Liver (tissue), 9 donors: ENCODE results near the gene TBC1D3B. TPM values are rescaled to one million over a fixed set of nuclear protein-coding genes. Genes with fewer than 3 reads are reported as not detected.
"Not testable (repeated sequence)": the region's sequence is repeated elsewhere in the genome, so short reads cannot be mapped to it uniquely, and the experiment has no call there.

ENCODE experiments used
- DNase-seq: peaks from one replicate; pipeline ENCODE4 v3.0.0-alpha.2; 2017; ENCODE audit warnings: low spot score
- H3K27ac ChIP-seq, 2 donors: one replicate each; pipeline ENCODE4 v1.7.0; 2013; ENCODE audit warnings: inconsistent platforms in 2 of 2, low read length in 2 of 2, control low read depth in 1 of 2, low read depth in 1 of 2, mild to moderate bottlenecking in 1 of 2
- H3K27me3 ChIP-seq, 4 donors: one replicate each; pipeline versions ENCODE4 v1.6.1 to v1.7.0; 2013; ENCODE audit warnings: low read length in 3 of 4, inconsistent platforms in 1 of 4, mild to moderate bottlenecking in 1 of 4, moderate library complexity in 1 of 4; ENCODE audit not compliant: control insufficient read depth in 4 of 4, insufficient read depth in 4 of 4
- H3K36me3 ChIP-seq, 4 donors: one replicate each; pipeline versions ENCODE4 v1.6.1 to v1.7.0; 2013; ENCODE audit warnings: low read length in 3 of 4, mild to moderate bottlenecking in 3 of 4, low read depth in 1 of 4, moderate library complexity in 1 of 4; ENCODE audit not compliant: control insufficient read depth in 4 of 4, insufficient read depth in 3 of 4
- H3K4me1 ChIP-seq, 4 donors: one replicate each; pipeline versions ENCODE4 v1.6.1 to v1.7.0; 2013; ENCODE audit warnings: low read length in 3 of 4, mild to moderate bottlenecking in 3 of 4, moderate library complexity in 1 of 4; ENCODE audit not compliant: control insufficient read depth in 4 of 4, insufficient read depth in 4 of 4
- H3K4me3 ChIP-seq, 3 donors: one replicate each; pipeline versions ENCODE4 v1.6.1 to v1.7.0; 2013; ENCODE audit warnings: low read length in 3 of 3, control low read depth in 1 of 3, low read depth in 1 of 3, mild to moderate bottlenecking in 1 of 3
- H3K9ac ChIP-seq, 2 donors: one replicate each; pipeline ENCODE4 v1.7.0; 2013; ENCODE audit warnings: low read length in 2 of 2, mild to moderate bottlenecking in 2 of 2, moderate library complexity in 2 of 2, control low read depth in 1 of 2, low read depth in 1 of 2
- H3K9me3 ChIP-seq, 4 donors: one replicate each; pipeline versions ENCODE4 v1.6.1 to v1.7.0; 2013; ENCODE audit warnings: low read length in 3 of 4; ENCODE audit not compliant: control insufficient read depth in 4 of 4
- EGR1 ChIP-seq, 2 donors: IDR thresholded peaks; 2 replicates each; pipeline ENCODE4 v1.6.1; 2016 to 2018; ENCODE audit warnings: antibody characterized with exemption in 2 of 2, low read depth in 2 of 2
- GABPA ChIP-seq, 2 donors: IDR thresholded peaks in 1 of 2; conservative IDR thresholded peaks in 1 of 2; 2 replicates each; pipeline ENCODE4 v1.6.1; 2016; ENCODE audit warnings: antibody characterized with exemption in 2 of 2, mild to moderate bottlenecking in 1 of 2, moderate library complexity in 1 of 2
- HNF4G ChIP-seq: IDR thresholded peaks from 2 replicates; pipeline ENCODE4 v1.6.1; 2016; ENCODE audit warnings: antibody characterized with exemption
- JUND ChIP-seq, 2 donors: IDR thresholded peaks; 2 replicates each; pipeline ENCODE4 v1.6.1; 2016; ENCODE audit warnings: antibody characterized with exemption in 2 of 2
- RAD21 ChIP-seq, 2 donors: IDR thresholded peaks; 2 replicates each; pipeline ENCODE4 v1.6.1; 2016; ENCODE audit warnings: antibody characterized with exemption in 2 of 2, mild to moderate bottlenecking in 2 of 2
- RXRA ChIP-seq, 2 donors: IDR thresholded peaks; 2 replicates each; pipeline ENCODE4 v1.6.1; 2017 to 2018; ENCODE audit warnings: antibody characterized with exemption in 2 of 2, mild to moderate bottlenecking in 1 of 2
- TAF1 ChIP-seq: conservative IDR thresholded peaks from 2 replicates; pipeline ENCODE4 v1.6.1; 2016; ENCODE audit warnings: antibody characterized with exemption, mild to moderate bottlenecking
- YY1 ChIP-seq: IDR thresholded peaks from 2 replicates; pipeline ENCODE4 v1.6.1; 2016; ENCODE audit warnings: antibody characterized with exemption, mild to moderate bottlenecking
- WGBS: extraction: QIAGEN DNeasy Blood & Tissue Kit; methylation state at CpG from one replicate; pipeline ENCODE4 v1.1.7; 2013; 5-methylcytosine and 5-hydroxymethylcytosine counted together
- polyA plus RNA-seq, 2 donors: library from polyadenylated mRNA; stranded (reverse) in 1 of 2; unstranded in 1 of 2; fragments of 200-250 nt in 1 of 2; fragments of >200 nt in 1 of 2; fragmentation: Nextera tagmentation in 1 of 2; extraction: Ambion mirVana in 1 of 2; gene quantifications; one replicate each; pipeline versions ENCODE4 v1.2.1 to v1.2.3, GENCODE V29; 2013 to 2015
- total RNA-seq, 2 donors: library from RNA; depleted of rRNA; stranded (reverse); fragments of >200 nt; gene quantifications; one replicate each; pipeline ENCODE4 v1.2.3, GENCODE V29; 2014
- TF ChIP-seq, protein P1 (sequence below): IDR thresholded peaks from 2 replicates; pipeline ENCODE4 v1.6.1; 2016; ENCODE audit warnings: antibody characterized with exemption
- TF ChIP-seq, protein P2 (sequence below): IDR thresholded peaks from 2 replicates; pipeline ENCODE4 v1.6.1; 2016; ENCODE audit warnings: antibody characterized with exemption
- donor health status: healthy.
- donor health status: healthy.
- donor health status: healthy.
- donor health status: healthy.
- donor health status: healthy.

TBC1D3B gene
- total and polyA plus RNA-seq, 4 donors: 0.42 to 1.8 (median 0.61) TPM

DNA sequence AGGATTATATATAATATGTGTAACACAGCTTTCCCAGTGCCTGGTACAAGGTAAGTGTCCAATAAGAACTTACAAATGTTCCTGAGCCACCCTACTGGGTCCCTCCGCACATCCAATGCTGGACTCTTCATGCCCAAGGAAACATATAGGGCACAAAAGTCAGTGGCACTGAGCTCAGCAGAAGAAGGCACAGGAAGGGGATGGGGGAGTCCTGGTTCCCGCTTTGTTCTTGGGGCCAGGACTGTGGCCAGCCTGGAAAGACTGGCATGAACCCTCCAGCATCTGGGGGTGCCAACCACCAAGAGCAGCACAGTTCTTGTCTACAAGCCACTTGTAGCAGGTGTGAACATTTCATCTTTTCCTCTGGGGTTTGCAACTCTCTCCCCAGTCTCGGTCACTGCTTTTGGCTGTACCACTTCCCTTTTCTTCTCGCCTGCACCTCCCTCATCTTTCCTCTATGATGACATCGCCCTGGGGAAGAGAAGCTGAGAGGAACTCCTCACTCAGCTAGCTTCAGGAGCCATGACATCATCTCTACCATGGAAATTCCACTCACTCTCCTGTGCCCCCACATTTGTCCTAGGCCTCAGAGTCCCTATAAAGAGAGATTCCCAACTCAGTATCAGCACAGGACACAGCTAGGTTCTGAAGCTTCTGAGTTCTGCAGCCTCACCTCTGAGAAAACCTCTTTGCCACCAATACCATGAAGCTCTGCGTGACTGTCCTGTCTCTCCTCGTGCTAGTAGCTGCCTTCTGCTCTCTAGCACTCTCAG lies 34.2 kb upstream of the TBC1D3B start, which contains the start of gene CCL4L2:
Gene CCL4L2, plus strand, starts transcription at position 625 of the 773 bp plus-strand sequence.
- H3K27me3 ChIP-seq, H3K4me3 ChIP-seq, H3K4me1 ChIP-seq, H3K9me3 ChIP-seq, DNase-seq, H3K36me3 ChIP-seq: not testable (repeated sequence)
- Histone ChIP-seq H3K9ac (peak within 1 kb of the TSS in 1 of 2 donors; percentile 39), H3K27ac (peak within 1 kb of the TSS in 1 of 2 donors; percentile 42)
- 85% methylated on average over 7 of the region's 7 CpGs for WGBS

DNA sequence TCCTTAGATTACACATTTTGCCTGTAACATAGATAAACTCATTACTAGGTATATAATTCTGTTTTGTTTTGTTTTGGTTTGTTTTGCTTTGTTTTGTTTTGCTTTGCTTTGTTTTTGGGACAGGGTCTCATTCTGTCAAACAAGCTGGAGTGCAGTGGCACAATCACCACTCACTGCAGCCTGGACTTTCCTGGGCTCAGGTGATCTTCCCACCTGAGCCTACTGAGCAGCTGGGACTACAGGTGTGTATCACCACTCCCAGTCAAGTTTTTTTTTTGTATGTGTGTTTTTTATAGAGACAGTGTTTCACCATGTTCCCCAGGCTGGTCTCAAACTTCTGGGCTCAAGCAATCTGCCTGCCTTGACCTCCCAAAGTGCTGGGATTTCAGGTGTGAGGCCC lies 33.1 kb upstream of the TBC1D3B start:
- H3K9me3 ChIP-seq: no peaks in the 10 kb centered on the region
- no peak for TF ChIP-seq HNF4G
- no peak for TF ChIP-seq JUND (IDR thresholded peaks at IDR 0.05)
- TF ChIP-seq, protein P1, sequence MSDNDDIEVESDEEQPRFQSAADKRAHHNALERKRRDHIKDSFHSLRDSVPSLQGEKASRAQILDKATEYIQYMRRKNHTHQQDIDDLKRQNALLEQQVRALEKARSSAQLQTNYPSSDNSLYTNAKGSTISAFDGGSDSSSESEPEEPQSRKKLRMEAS: no peak
- TF ChIP-seq YY1: no peak
- no peak for TF ChIP-seq RXRA (IDR thresholded peaks at IDR 0.05)
- no peak for TF ChIP-seq EGR1 (IDR thresholded peaks at IDR 0.05; ENCODE audit: low read depth in 2 of 2)
- TF ChIP-seq TAF1: no peak
- TF ChIP-seq GABPA (IDR thresholded peaks at IDR 0.05 in 1 of 2, conservative IDR thresholded peaks at IDR 0.05 in 1 of 2): no peak
- TF ChIP-seq RAD21 (IDR thresholded peaks at IDR 0.05): no peak
- TF ChIP-seq, protein P2, sequence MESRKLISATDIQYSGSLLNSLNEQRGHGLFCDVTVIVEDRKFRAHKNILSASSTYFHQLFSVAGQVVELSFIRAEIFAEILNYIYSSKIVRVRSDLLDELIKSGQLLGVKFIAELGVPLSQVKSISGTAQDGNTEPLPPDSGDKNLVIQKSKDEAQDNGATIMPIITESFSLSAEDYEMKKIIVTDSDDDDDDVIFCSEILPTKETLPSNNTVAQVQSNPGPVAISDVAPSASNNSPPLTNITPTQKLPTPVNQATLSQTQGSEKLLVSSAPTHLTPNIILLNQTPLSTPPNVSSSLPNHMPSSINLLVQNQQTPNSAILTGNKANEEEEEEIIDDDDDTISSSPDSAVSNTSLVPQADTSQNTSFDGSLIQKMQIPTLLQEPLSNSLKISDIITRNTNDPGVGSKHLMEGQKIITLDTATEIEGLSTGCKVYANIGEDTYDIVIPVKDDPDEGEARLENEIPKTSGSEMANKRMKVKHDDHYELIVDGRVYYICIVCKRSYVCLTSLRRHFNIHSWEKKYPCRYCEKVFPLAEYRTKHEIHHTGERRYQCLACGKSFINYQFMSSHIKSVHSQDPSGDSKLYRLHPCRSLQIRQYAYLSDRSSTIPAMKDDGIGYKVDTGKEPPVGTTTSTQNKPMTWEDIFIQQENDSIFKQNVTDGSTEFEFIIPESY: no peak
- H3K27me3 ChIP-seq: no peaks in the 10 kb centered on the region
- H3K27ac ChIP-seq: no peak overlapping the region
- H3K36me3 ChIP-seq: no peaks in the 10 kb centered on the region
- no peak for DNase-seq
- H3K9ac ChIP-seq: no peak overlapping the region
- no peaks in the 10 kb centered on the region for H3K4me1 ChIP-seq
- H3K4me3 ChIP-seq: no peak overlapping the region

DNA sequence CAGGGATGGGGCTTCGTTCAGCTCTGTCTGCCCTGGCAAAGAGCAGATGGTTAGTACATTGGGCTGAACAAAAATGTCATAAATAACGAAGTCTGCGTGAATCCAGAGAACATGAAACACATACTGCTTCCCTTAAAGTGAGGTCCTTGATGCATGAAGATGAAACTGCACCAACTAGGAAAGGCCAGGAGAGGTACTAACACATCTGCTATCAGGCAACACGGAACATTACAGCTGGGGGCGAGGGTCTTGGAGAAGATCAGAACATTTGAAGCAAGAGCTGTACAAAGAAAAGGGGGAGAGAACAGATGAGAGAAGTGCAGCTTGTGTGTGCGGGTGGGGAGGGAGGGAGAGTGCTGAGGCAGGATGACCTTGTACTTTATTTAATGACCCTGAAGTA lies 30.9 kb upstream of the TBC1D3B start:
- H3K27ac ChIP-seq, DNase-seq, H3K4me1 ChIP-seq, H3K9ac ChIP-seq, H3K36me3 ChIP-seq, H3K9me3 ChIP-seq, H3K4me3 ChIP-seq, H3K27me3 ChIP-seq: not testable (repeated sequence)
- 90% methylated on average over 6 of the region's 6 CpGs for whole genome bisulfite sequencing

DNA sequence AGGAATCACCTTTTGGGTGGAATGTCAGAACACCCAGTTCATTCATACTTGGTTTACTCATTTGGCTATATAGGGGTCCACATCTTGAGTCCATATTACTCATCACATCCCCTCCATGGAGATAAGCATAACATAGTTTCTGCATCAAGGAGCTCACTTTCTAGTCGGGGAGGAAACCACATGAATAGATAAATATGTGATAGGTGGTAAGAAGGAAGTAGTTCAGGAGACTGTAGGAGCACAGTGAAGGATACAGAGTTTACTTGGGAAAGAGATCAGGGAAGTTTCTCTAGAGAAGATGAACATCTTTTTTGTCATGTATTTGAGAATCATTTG lies 30.0 kb upstream of the TBC1D3B start:
- not testable (repeated sequence) for H3K4me1 ChIP-seq, H3K27me3 ChIP-seq, H3K9ac ChIP-seq, DNase-seq, H3K27ac ChIP-seq, H3K9me3 ChIP-seq, H3K36me3 ChIP-seq, H3K4me3 ChIP-seq
- WGBS: 57% methylated on average over 1 of the region's 1 CpG
